GM19193 (cell line): ENCODE measurements around the gene ZNF622.

ENCODE experiments used
- POLR2A ChIP-seq: IDR thresholded peaks from 4 replicates; pipeline ENCODE4 v1.6.1; 2011; ENCODE audit not compliant: insufficient read depth, insufficient read length; ENCODE audit errors: extremely low read depth

ZNF622 gene

GRCh38 chr5:16413166-16413860, 52.3 kb downstream of the ZNF622 start:
- TF ChIP-seq POLR2A, result no peak

- no peak for TF ChIP-seq POLR2A
These were observed 53.0 kb downstream of the ZNF622 start for GRCh38 chr5:16412556-16412955.

- no peak for TF ChIP-seq POLR2A
These were observed 53.7 kb downstream of the ZNF622 start for GRCh38 chr5:16411741-16412455.

GRCh38 chr5:16411235-16411634, 54.4 kb downstream of the ZNF622 start:
- no peak for TF ChIP-seq POLR2A

GRCh38 chr5:16410338-16410737, 55.3 kb downstream of the ZNF622 start:
- no peak for TF ChIP-seq POLR2A

GRCh38 chr5:16406630-16407029, 59.0 kb downstream of the ZNF622 start:
- TF ChIP-seq POLR2A, result no peak

- TF ChIP-seq POLR2A, result no peak
These were observed 59.6 kb downstream of the ZNF622 start for GRCh38 chr5:16406023-16406422.
